ENCODE data around the gene TRAPPC6A.

TRAPPC6A gene

DNA sequence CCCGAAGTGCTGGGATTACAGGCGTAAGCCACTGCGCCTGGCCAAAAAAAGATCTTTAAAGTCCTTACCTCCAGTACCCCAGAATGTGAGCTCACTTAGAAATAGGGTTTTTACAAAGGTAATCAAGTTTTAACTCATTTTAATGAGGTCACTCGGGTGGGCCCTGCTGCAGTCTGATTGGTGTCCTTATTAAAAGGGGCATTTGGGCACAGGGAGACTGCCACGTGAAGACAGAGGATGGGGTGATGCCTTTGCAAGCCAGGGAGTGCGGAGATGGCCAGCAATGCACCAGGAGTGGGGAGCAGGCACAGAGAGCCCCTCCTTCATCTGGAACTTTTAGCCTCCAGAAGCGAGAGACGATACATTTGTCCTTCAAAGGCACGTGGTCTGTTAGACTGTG, 28.9 kb downstream of the TRAPPC6A start:
- DNase-seq (ENCODE audit: low read depth), result no peak

GRCh38 chr19:45147835-45148676, 30.0 kb downstream of the TRAPPC6A start:
- DNase-seq (ENCODE audit: low read depth), result no peak

GRCh38 chr19:45146741-45147205, 31.3 kb downstream of the TRAPPC6A start:
- DNase-seq (ENCODE audit: low read depth), result no peak

- DNase-seq (ENCODE audit: low read depth), result no peak
These were observed 31.8 kb downstream of the TRAPPC6A start for GRCh38 chr19:45146251-45146650.

- DNase-seq (ENCODE audit: low read depth), result no peak
These were observed 32.5 kb downstream of the TRAPPC6A start for GRCh38 chr19:45145270-45146189.

GRCh38 chr19:45144431-45145269, 33.4 kb downstream of the TRAPPC6A start:
- DNase-seq (ENCODE audit: low read depth), result no peak

GRCh38 chr19:45142726-45143110, 35.3 kb downstream of the TRAPPC6A start:
- no peak for DNase-seq (ENCODE audit: low read depth)

- no peak for DNase-seq (ENCODE audit: low read depth)
These were observed 35.9 kb downstream of the TRAPPC6A start for GRCh38 chr19:45142016-45142725.

- no peak for DNase-seq (ENCODE audit: low read depth)
These were observed 36.7 kb downstream of the TRAPPC6A start for GRCh38 chr19:45141203-45141900.

DNA sequence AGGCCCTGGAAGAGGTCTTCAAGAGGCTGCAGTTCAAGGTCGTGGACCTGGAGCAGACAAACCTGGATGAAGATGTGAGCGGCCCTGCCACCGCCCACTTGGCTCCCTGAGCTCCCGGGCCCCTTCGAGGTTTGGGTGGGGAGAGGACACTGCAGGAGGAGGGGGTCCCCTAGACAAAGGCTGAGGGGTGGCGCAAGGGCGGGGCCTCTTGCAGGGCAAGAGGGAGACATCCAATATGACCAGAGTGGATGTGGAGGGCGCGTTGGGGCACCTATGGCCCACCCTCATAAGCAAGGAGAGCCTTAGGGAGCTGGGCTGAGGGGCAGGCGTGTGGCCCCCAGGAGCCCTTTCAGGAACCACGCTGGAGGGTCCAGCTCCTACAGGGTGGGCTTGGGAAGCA, 37.5 kb downstream of the TRAPPC6A start:
- no peak for DNase-seq (ENCODE audit: low read depth)

- DNase-seq (ENCODE audit: low read depth), result no peak
These were observed 37.9 kb downstream of the TRAPPC6A start for GRCh38 chr19:45140144-45140503.

- DNase-seq (ENCODE audit: low read depth), result no peak
These were observed 38.5 kb downstream of the TRAPPC6A start for GRCh38 chr19:45139286-45140143.

DNA sequence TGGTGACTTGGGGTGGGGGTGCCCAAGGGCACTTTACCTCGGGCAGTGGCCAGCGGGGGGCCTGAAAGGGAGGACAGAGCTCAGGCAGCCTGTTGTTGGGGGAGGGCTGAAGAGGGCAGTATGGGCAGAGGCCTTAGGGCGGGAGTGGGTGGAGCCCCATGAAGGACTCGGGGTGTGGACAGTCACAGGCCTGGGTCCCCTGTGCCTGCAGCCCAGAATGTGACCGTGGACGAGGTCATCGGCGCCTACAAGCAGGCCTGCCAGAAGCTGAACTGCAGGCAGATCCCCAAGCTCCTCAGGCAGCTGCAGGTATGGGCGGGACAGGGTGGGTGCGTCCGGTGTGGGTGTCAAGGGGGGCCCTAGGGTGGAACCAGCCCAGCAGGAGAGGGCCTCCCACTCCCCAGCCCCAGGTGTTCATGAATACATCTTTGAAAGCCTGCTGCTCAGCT, 39.7 kb downstream of the TRAPPC6A start:
- DNase-seq (ENCODE audit: low read depth), result no peak

DNA sequence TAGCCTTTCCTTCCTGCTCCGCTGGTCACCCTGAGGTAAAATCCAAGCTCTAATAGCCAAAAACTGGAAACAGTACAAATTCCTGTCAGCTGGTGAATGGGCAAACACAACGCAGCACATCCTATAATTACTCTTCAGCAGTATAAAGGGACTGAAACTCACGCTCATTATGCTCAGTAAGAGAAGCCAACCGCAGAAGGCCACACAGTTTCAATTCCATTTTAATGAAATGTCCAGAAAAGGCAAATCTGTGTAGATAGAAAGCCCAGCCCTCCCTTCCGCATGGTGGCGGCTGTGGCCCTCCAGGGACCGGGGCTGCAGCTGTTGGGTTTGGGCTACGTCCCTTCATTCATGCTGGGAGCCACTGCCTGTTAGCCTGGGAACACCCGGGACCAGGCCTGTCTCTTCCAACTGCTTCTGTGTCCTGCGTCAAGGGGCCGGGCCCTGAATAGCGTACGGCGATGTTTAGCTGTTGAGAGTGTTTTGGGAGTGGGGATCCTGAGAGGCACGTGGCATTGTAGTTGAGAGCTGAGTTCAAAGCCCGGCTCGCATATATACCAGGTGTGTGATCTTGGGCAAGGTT, 40.8 kb downstream of the TRAPPC6A start:
- no peak for DNase-seq (ENCODE audit: low read depth)

DNA sequence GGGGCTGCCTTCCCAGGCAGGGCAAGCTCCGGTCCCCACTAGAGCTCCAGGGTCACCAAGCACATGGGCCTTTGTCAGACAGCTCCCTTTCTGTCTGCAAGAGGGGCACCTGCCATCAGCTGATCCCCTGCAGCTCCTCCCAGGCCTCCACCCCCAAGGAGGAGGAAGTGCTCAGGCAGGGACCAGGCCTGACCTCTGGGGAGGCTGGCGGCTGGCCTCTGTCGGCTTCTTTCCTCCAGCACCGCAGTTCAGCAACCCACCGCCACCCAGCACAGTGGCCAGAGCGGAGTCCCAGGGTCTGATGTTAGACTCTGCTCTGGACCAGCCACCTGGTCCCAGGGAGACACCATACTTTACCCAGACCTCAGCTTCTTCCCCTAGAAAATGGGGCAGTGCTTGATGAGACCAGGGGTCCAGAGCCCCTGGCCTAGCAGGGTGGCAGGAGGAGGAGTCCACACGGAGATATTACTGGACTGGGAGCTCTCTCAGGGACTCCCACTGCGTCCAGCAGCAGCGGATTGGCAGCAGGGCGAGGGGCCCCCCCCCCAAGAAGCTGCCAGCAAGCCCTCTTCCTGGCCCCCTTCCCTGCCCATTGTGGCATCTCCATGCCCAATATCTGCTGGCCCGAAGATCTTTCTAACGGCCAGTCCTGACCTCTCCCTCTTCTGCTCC, 41.4 kb downstream of the TRAPPC6A start:
- no peak for DNase-seq (ENCODE audit: low read depth)

- DNase-seq (ENCODE audit: low read depth), result no peak
These were observed 42.7 kb downstream of the TRAPPC6A start for GRCh38 chr19:45135176-45135885.

DNA sequence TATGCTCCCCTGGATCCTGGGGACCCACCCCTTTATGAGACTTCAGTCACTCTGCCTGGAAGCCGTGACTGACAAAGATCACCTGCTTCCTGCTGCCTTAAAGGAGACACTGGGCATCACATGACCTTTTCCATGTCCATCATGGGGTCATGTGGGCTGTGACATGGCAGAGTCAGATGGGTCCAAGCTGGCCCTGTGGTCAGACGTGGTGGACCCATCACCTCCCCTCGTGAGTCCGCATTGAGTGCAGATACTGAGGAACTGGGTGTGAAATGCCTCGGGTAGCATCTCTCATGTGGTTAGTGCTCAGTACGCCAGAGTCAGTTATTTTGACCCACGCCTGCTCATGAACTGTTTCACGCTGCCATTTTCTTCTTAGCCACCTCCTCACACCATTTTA, 44.4 kb downstream of the TRAPPC6A start:
- DNase-seq (ENCODE audit: low read depth), result no peak

Measured in T-helper 22 cell (primary cell).